HEK293 (cell line): ENCODE measurements around the gene PTGR1.

Source experiments
- CTCF ChIA-PET: fragments of 350-600 bp; formaldehyde crosslinking; extraction: SDS; loops from one replicate; lab custom pipeline; 2021; ENCODE audit warnings: antibody characterized with exemption; lab: Yijun Ruan, JAX
- POLR2A ChIA-PET: fragments of 300-600 bp; formaldehyde crosslinking; extraction: SDS; loops from one replicate; lab custom pipeline; 2020; ENCODE audit warnings: antibody characterized with exemption, inconsistent platforms; lab: Yijun Ruan, JAX
- H3K27ac ChIP-seq: fragments of 200-500 bp; sonication (Bioruptor generic); 2 replicates; pipeline ENCODE4 v1.5.1; 2014; ENCODE audit warnings: low read depth, low read length, control low read depth, inconsistent platforms; ENCODE audit errors: extremely low read depth
- H3K36me3 ChIP-seq, 2 experiments: fragments of 200-500 bp in 1 of 2; sonication (Bioruptor generic) in 1 of 2; 1 replicate in 1 of 2; 2 replicates in 1 of 2; pipeline ENCODE4 v1.5.1; 2014 to 2017; ENCODE audit warnings: inconsistent platforms in 2 of 2, low read length in 2 of 2; ENCODE audit not compliant: control insufficient read depth in 2 of 2, insufficient read depth in 1 of 2
- H3K4me1 ChIP-seq: fragments of 200-500 bp; sonication (Bioruptor generic); 2 replicates; pipeline ENCODE4 v1.5.1; 2014; ENCODE audit warnings: mild to moderate bottlenecking, low read length, inconsistent platforms; ENCODE audit not compliant: control insufficient read depth, insufficient read depth
- H3K4me3 ChIP-seq: 2 replicates; pipeline ENCODE4 v1.5.1; 2011; ENCODE audit warnings: low read depth, mild to moderate bottlenecking, control low read depth, low read length, moderate library complexity
- H3K9me3 ChIP-seq: fragments of 200-500 bp; sonication (Bioruptor generic); 2 replicates; pipeline ENCODE4 v1.5.1; 2014; ENCODE audit warnings: low read depth, low read length, inconsistent platforms; ENCODE audit not compliant: control insufficient read depth, insufficient read depth
- HOXC10 ChIP-seq: sonication (generic); formaldehyde crosslinking; IDR thresholded peaks from 2 replicates; pipeline ENCODE4 v1.8.1; 2023; ENCODE audit warnings: mild to moderate bottlenecking, missing genetic modification reagents
- PRDM1 ChIP-seq: fragments of 450-650 bp; formaldehyde crosslinking; IDR thresholded peaks from 2 replicates; pipeline ENCODE4; 2016; ENCODE audit warnings: missing biosample characterization, missing genetic modification characterization
- PRDM10 ChIP-seq: fragments of 450-650 bp; formaldehyde crosslinking; IDR thresholded peaks from 2 replicates; pipeline ENCODE4 v1.5.1; 2016; ENCODE audit warnings: missing biosample characterization, missing genetic modification characterization
- PRDM2 ChIP-seq: fragments of 450-650 bp; formaldehyde crosslinking; IDR thresholded peaks from 2 replicates; pipeline ENCODE4 v1.5.1; 2016; ENCODE audit warnings: missing biosample characterization, missing genetic modification characterization, borderline replicate concordance
- ZNF112 ChIP-seq: fragments of 450-650 bp; formaldehyde crosslinking; IDR thresholded peaks from 2 replicates; pipeline ENCODE4 v1.5.0; 2017; ENCODE audit warnings: missing biosample characterization, missing genetic modification characterization
- ZNF114 ChIP-seq: fragments of 450-650 bp; formaldehyde crosslinking; IDR thresholded peaks from 2 replicates; pipeline ENCODE4 v1.5.0; 2017; ENCODE audit warnings: missing biosample characterization, missing genetic modification characterization
- ZNF16 ChIP-seq: fragments of 450-650 bp; formaldehyde crosslinking; IDR thresholded peaks from 2 replicates; pipeline ENCODE4 v1.5.1; 2016; ENCODE audit warnings: low read depth, missing biosample characterization, missing genetic modification characterization
- ZNF202 ChIP-seq: fragments of 450-650 bp; formaldehyde crosslinking; IDR thresholded peaks from 2 replicates; pipeline ENCODE4 v1.5.1; 2016; ENCODE audit warnings: missing biosample characterization, missing genetic modification characterization, borderline replicate concordance
- ZNF23 ChIP-seq: fragments of 450-650 bp; formaldehyde crosslinking; IDR thresholded peaks from 2 replicates; pipeline ENCODE4 v1.5.1; 2016; ENCODE audit warnings: missing biosample characterization, missing genetic modification characterization, borderline replicate concordance
- ZNF311 ChIP-seq: fragments of 450-650 bp; formaldehyde crosslinking; IDR thresholded peaks from 2 replicates; pipeline ENCODE4 v1.5.1; 2017; ENCODE audit warnings: missing biosample characterization, missing genetic modification characterization, borderline replicate concordance
- ZNF335 ChIP-seq: fragments of 450-650 bp; formaldehyde crosslinking; conservative IDR thresholded peaks from 2 replicates; pipeline ENCODE4 v1.5.1; 2016; ENCODE audit warnings: missing biosample characterization, missing genetic modification characterization
- ZNF423 ChIP-seq: fragments of 450-650 bp; formaldehyde crosslinking; IDR thresholded peaks from 2 replicates; pipeline ENCODE4 v1.5.1; 2016; ENCODE audit warnings: missing biosample characterization, missing genetic modification characterization
- ZNF510 ChIP-seq: fragments of 450-650 bp; formaldehyde crosslinking; IDR thresholded peaks from 2 replicates; pipeline ENCODE4 v1.5.1; 2018; ENCODE audit warnings: mild to moderate bottlenecking, missing genetic modification characterization, missing biosample characterization; ENCODE audit not compliant: insufficient replicate concordance
- ZNF529 ChIP-seq: fragments of 450-650 bp; formaldehyde crosslinking; IDR thresholded peaks from 2 replicates; pipeline ENCODE4 v1.5.1; 2017; ENCODE audit warnings: missing genetic modification characterization, missing biosample characterization; ENCODE audit not compliant: insufficient replicate concordance
- ZNF670 ChIP-seq: fragments of 450-650 bp; formaldehyde crosslinking; IDR thresholded peaks from 2 replicates; pipeline ENCODE4 v1.5.1; 2016; ENCODE audit warnings: missing biosample characterization, missing genetic modification characterization, low read depth
- ZNF701 ChIP-seq: fragments of 450-650 bp; formaldehyde crosslinking; IDR thresholded peaks from 2 replicates; pipeline ENCODE4 v1.5.1; 2016; ENCODE audit warnings: missing biosample characterization, missing genetic modification characterization
- ZNF777 ChIP-seq: fragments of 450-650 bp; formaldehyde crosslinking; IDR thresholded peaks from 2 replicates; pipeline ENCODE4 v1.5.1; 2017; ENCODE audit warnings: missing biosample characterization, missing genetic modification characterization, borderline replicate concordance
- TF ChIP-seq, protein P1 (sequence below): fragments of 450-650 bp; formaldehyde crosslinking; optimal IDR thresholded peaks from 2 replicates; pipeline ENCODE3; 2016; ENCODE audit warnings: missing biosample characterization, mild to moderate bottlenecking, missing genetic modification characterization
- TF ChIP-seq, protein P2 (sequence below): fragments of 450-650 bp; formaldehyde crosslinking; IDR thresholded peaks from 2 replicates; pipeline ENCODE4 v1.5.1; 2016; ENCODE audit warnings: missing biosample characterization, missing genetic modification characterization

Gene PTGR1

DNA sequence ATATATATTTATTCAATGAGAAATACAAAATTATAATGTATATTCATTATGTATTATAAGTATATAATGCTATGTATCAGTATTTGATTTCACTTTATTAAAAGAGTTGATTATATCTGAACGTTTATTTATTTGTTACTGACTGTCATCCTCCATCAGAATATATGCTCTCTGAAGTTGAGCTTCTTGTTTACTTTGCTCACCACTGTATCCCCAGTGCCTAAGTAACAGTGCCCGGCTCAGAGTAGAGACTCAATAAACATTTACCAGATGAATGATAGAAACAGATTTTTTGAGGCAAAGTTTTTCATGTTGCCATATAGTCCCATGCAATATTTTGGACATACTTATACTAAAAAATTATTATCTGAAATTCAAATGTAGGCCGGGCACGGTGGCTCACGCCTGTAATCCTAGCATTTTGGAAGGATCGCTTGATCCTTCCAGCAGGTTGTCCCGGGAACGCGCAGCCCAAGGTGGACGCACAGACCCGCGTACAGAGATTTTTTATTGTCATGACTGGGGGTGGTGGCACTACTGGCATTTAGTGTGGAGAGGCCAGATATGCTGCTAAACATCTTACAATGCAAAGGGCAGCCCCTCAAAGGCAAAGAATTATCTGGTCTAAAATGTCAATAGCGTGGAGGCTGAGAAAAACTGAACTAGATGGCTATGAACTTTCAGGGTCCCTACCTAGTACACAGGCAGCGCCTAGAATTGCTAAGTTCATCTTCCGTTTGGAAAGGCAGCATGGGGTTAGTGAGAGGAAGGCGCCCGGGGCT lies 30.9 kb upstream of the PTGR1 start:
- Histone ChIP-seq H3K36me3 (no peaks in the 10 kb centered on the region), H3K4me1 (peaks cover 2% of the 10 kb centered on the region; the same call in 1 of the 2 replicates), H3K27ac (peak overlapping the region; percentile 48; the same call in 1 of the 2 replicates), H3K9me3 (no peaks in the 10 kb centered on the region), H3K4me3 (peak overlapping the region; percentile 61)
- POLR2A ChIA-PET: interaction anchor here (0.5 to 2.6 kb wide), 26 partner anchors 9 to 749 kb away, joined by 3 to 17 read pairs (median 4); partner anchors contain the start of genes ECPAS, GNG10, PTGR1 and ZNF483
- no peak for TF ChIP-seq ZNF423 (tag by site-specific recombination)
- no peak for TF ChIP-seq ZNF112
- TF ChIP-seq PRDM10 (tag by site-specific recombination): peak; percentile 93
- 0 out of 2 replicates have a peak, but pooled peaks have one; percentile 14 for TF ChIP-seq ZNF777 (tag by site-specific recombination)
- peak; percentile 86 for TF ChIP-seq ZNF335 (tag by site-specific recombination)
- CTCF ChIA-PET: interaction anchor here (0.5 to 1.7 kb wide), 3 partner anchors 9 to 32 kb away, joined by 3 to 6 read pairs (median 4); no protein-coding TSS in a partner anchor

- Histone ChIP-seq H3K36me3 (no peaks in the 10 kb centered on the region), H3K4me3 (no peak overlapping the region), H3K27ac (no peak overlapping the region), H3K4me1 (no peaks in the 10 kb centered on the region), H3K9me3 (no peaks in the 10 kb centered on the region)
- POLR2A ChIA-PET: no interaction called here
- CTCF ChIA-PET: interaction anchor here (0.6 kb wide), 1 partner anchor 63 kb away, joined by 3 read pairs; no protein-coding TSS in a partner anchor
- TF ChIP-seq, protein P1, sequence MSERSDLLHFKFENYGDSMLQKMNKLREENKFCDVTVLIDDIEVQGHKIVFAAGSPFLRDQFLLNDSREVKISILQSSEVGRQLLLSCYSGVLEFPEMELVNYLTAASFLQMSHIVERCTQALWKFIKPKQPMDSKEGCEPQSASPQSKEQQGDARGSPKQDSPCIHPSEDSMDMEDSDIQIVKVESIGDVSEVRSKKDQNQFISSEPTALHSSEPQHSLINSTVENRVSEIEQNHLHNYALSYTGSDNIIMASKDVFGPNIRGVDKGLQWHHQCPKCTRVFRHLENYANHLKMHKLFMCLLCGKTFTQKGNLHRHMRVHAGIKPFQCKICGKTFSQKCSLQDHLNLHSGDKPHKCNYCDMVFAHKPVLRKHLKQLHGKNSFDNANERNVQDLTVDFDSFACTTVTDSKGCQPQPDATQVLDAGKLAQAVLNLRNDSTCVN (tag by site-specific recombination): no peak
- TF ChIP-seq HOXC10 (CRISPR knock-in tag): no peak
- no peak for TF ChIP-seq ZNF16 (tag by site-specific recombination)
- TF ChIP-seq ZNF114: no peak
- no peak for TF ChIP-seq ZNF529 (tag by site-specific recombination)
- TF ChIP-seq, protein P2, sequence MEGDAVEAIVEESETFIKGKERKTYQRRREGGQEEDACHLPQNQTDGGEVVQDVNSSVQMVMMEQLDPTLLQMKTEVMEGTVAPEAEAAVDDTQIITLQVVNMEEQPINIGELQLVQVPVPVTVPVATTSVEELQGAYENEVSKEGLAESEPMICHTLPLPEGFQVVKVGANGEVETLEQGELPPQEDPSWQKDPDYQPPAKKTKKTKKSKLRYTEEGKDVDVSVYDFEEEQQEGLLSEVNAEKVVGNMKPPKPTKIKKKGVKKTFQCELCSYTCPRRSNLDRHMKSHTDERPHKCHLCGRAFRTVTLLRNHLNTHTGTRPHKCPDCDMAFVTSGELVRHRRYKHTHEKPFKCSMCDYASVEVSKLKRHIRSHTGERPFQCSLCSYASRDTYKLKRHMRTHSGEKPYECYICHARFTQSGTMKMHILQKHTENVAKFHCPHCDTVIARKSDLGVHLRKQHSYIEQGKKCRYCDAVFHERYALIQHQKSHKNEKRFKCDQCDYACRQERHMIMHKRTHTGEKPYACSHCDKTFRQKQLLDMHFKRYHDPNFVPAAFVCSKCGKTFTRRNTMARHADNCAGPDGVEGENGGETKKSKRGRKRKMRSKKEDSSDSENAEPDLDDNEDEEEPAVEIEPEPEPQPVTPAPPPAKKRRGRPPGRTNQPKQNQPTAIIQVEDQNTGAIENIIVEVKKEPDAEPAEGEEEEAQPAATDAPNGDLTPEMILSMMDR (tag by site-specific recombination): no peak
- no peak for TF ChIP-seq PRDM2
- TF ChIP-seq ZNF670: no peak
- no peak for TF ChIP-seq ZNF23 (tag by site-specific recombination)
- TF ChIP-seq ZNF701 (tag by site-specific recombination): no peak
- TF ChIP-seq ZNF510: no peak
- TF ChIP-seq PRDM1: no peak
- no peak for TF ChIP-seq ZNF311 (tag by site-specific recombination)
- TF ChIP-seq ZNF202 (tag by site-specific recombination): no peak
Observed at GRCh38 chr9:111628411-111628810, 29.0 kb upstream of the PTGR1 start.
